SW 1271 (cell line): Measurements from ENCODE around the gene RBP4.

Experiments used
- DNase-seq, 2 experiments: peaks; one replicate each; lab custom pipeline; 2025; lab: John Stamatoyannopoulos, UW

RBP4 gene

DNA sequence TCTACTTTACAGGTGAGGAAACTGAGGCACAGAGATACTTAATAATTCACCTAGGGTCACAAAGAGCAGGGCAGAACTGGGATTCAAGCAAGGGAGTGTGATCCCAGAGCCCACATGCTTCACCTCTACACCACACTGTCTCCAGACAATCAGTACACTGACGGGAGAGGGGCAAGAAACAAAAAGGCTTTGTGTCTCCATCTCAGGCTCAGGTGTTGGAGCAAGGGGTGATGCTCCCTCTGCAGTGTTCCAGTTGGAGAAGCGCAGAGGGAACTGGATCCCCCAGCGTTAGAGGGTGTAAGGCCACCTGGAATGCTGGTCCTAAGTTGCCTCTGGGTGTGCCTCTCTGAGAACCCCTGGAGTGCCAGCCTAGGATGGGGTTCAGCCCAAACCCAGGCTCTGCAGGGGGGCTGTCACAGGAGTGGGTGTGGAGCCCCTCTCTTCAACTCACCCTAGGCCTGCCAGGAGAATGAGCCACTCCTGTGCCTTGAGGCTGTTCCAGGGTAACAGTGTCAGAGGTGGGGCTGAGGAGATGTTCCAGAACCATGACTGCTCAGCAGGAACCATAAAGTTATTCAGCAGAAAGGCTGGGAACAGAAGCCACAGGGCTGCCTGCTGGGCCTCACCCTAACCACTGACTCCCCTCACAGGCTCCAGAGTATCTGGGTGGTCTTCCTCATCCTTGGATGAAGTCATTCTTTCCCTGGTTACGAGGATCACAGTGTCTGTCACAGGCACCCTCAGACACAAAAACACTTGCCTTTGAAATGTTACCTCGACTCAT is 5.5 kb downstream of the RBP4 start:
- DNase-seq = no peak

DNA sequence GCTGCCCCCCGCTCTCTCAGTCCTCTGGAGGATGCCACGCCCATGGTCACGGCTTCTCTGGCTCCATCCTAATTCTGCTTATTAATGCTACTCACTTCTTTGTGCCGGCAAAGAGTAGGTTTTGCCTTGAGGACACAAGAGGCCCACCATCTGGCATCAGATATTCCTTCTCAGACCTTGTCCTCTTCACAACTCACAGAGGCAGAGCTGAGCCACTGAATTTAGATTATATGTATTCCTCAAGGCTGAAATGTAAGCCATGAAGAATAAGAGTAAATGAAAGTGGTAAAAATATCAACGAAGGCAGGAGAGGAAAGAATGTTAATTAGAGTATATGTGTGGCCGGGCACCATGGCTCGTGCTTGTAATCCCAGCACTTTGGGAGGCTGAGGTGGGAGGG is 6.5 kb downstream of the RBP4 start:
- no peak for DNase-seq

DNA sequence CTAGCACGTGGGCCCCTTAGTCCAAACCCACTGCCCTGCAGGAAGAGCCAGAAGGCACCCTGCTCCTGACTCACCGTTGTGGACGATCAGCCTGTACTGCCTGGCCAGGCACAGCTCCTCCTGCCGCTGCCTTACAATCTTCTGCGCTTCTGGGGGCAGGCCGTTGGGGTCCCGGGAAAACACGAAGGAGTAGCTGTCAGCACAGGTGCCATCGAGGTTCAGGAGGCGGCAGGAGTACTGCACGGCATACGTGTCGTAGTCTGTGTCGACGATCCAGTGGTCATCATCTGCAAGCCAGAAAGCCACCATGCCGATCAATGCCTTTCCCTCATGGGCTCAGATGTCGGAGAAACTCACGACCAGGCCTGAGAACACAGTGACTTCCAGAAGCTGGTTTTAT is 7.3 kb downstream of the RBP4 start:
- DNase-seq = no peak

DNA sequence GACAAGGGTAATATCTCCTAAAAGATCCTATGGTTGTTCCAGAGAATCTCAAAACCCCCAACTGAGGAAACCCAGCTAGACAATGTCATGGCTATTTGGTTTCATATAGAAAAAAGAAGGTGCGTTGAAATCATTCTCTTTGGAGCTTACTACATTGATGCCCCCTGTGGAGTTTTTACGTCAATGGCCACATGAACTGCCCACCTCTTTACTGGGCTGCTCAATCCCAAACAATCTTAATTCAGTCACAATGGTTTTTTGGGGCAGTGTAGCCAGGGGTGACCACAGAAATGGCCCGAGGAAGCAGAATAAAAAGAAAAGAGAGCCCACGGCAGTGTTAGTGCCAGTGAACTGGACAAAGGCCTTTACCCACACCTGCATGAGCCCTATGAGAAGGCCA is 7.8 kb downstream of the RBP4 start:
- DNase-seq = no peak

- DNase-seq = no peak
Observed at GRCh38 chr10:93591065-93591808, 9.8 kb downstream of the RBP4 start.

DNA sequence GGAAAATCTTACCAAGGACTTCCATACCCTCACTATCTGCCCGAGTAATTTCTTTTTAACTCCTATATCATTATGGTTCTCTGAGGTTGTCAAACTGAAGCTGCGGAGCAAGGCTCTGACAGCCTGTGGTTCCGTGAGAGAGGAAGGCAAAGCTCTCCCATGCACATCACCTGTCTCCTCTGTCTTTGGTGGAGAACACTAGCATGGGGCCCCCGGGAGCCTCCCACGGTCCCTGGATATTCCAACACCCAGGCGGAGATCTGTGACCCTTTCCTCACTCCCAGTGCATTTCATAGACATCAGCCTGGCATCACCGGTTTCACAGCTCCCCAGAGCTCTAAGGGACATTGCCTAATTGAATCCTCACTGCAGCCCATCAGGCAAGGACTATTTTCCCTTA is 10.4 kb downstream of the RBP4 start:
- no peak for DNase-seq

DNA sequence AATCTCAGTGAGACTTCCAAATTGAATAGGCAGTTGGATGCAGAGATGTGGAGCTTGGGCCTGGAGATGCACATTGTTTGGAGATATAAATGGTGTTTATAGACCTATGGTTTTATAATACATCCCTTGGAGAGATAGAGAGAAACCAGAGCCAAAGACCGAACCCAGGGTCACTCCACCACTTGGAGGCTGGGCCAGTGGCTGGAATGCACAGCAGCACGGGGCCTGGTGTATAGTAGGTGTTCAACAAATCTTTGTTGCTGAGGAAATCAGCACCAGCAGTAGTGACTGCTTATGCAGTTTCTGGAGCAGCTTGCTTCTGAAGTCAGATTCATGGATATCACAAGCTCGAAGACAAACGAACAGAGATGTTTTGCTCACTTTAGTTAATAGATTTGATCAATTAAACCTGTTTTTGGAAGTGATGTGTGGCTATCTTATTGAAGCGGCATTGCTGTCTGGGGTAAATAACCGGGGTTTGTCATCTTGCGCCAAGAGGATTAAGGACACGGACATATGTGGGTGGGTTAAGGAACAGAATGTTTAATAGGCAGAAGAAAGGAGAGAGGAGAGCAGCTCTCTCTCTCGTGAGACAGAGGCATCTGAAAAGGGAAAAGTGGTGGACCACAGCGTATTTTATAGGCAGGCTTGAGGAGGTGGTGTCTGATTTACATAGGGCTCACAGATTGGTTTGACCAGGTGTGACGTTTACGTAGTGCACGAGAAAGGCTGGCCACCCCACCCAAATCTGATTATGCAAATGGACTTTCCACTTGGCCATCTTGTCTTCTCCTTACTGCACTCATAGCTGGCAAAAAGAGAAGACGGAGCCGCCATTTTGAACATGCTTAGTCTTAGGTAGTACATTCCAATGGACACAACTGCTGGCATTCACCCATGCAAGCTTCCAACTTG is 11.1 kb downstream of the RBP4 start:
- no peak for DNase-seq

DNA sequence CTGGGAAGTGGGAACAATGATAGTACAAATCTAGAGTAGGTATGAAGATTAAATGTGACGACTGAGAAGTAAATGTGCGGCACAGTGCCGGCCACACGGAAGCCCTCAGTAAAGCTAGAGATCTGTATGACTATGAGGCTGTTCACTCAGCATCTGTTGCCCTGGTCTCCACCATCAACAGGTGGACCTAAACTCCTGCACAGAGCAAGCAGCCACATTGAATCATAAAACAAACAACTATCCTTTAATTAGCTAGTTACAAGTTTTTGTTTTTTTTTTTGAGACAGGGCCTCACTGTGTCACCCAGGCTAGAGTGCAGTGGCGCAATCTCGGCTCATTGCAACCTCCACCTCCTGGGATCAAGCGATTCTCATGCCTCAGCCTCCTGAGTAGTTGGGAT is 16.6 kb downstream of the RBP4 start:
- no peak for DNase-seq

- DNase-seq = no peak
Observed at GRCh38 chr10:93580828-93581227, 20.2 kb downstream of the RBP4 start.

GRCh38 chr10:93579985-93580711 is 20.9 kb downstream of the RBP4 start:
- DNase-seq = no peak

DNA sequence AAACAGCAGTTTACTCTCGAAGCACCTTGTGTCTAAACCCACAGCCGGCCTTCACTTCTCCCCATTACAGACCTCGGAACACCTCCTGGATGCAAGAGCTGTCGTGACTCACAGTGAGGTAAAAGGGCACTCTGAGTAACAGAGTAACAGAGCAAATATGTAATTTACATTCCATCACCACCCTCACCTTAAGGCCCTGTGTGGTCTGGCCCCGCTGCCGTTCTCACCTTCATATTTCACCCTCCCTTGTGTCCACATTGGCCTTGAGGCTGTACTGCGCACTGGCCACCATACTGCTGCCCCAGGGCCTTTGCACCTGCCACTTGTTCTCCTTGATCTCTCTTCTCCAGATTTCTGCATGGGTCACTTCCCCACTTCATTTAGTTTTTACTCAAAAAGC is 21.9 kb downstream of the RBP4 start:
- DNase-seq = no peak

DNA sequence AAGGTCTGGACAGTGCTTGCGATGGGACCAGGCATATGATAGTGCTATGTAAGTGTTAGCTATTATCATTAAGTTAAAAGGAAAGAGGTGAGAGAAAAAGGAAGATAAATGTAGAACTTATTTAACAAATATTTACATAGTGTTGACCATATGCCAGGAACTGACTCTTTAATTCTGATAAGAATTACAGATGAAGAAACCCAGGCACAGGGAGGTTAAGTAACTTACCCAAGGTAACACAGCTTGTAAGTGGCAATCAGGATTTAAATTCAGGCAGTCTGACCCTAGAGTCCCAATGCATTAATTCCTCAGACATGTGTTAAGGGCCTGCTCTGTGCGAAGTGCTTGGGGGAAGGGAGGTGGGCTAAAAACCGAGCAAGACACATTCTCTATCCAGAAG is 23.5 kb downstream of the RBP4 start:
- no peak for DNase-seq

- DNase-seq = no peak
Observed at GRCh38 chr10:93576888-93577287, 24.1 kb downstream of the RBP4 start.

GRCh38 chr10:93573924-93574323 is 27.1 kb downstream of the RBP4 start:
- no peak for DNase-seq

- DNase-seq = no peak
Observed at GRCh38 chr10:93573051-93573909, 27.8 kb downstream of the RBP4 start.

DNA sequence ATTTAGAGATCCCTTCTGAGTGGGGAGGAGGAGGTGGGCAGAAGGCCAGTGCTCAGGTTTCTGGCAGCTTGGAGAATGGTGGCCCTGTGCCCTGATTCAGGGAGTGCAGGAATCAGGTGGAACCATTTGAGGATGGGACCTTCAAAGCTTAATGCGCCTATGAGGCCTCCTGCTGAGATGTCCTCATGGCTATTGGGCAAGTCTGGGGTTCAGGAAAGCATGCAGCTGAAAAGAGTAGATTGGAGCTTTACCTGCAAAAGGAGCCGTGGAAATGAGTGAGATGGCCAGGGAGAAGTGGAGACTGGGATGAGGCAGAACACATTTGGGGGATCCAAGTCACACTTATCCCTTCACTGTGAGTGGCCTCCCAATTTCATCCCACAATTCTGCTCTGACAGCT is 28.4 kb downstream of the RBP4 start:
- no peak for DNase-seq

DNA sequence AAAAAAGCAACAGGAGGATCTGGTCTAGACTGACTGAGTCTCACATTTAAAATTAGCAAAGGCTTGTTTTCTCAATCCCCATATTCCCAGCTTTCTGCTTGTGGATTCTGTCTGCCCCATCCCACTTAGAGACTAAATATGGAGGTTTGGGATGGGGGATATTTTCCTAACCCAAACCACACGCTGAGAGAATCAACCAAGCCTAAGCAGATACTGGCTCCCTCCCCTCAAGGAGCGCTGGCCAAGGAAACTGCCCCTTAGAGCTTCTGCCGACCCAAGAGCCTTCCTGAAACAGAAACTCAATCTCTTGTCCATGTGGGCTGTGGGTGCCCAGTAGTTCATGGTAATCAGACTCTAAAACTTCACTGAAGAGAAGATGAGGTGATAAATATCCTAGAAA is 30.7 kb downstream of the RBP4 start:
- DNase-seq = no peak

DNA sequence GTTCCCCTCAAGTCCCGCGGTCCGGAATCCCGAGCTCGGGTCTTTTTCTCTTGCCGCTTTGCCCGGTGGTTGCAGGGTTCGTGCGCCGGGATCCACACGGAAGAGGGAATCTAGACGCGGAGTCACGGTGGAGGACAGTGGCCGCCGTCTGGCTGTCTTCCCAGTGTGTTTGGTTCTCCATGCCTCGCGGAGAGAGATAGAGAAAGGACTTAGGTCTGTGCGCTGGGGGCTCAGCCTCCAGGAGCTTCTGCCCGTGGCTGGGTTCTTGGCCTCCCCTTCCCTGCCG is 33.0 kb downstream of the RBP4 start:
- DNase-seq = no peak

GRCh38 chr10:93567277-93568104 is 33.5 kb downstream of the RBP4 start:
- no peak for DNase-seq
